Measurements from ENCODE around the gene RAPGEF4. TPM values are rescaled to one million over a fixed set of nuclear protein-coding genes. Genes with fewer than 3 reads are reported as not detected.

The RAPGEF4 gene
- polyA plus RNA-seq, 3 donors = not detected

DNA sequence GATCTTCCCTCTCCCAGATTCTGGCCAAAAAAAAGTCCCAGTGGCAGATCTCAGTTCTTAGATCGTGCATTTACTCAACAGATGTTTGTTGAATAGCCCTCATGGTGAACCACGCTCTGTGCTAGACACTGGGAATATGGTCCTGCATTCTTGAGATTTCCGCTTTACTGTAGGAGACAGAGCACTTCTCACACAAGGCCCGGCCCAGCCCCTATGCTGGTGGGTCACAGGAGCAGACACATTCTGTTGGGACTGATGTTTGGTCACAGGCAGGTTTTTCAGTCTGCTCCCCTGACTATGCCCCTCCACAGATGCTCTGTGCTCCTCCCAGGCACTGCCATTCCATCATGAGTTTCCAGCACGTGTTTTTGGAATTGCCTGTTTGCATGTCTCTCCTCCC, 110.9 kb downstream of the RAPGEF4 start:
- 96% methylated on average over 4 of the region's 5 CpGs for WGBS (ENCODE audit: insufficient coverage)
- Histone ChIP-seq H4K20me1 (ENCODE audit: insufficient read depth, low read length) (no peaks in the 10 kb centered on the region), H3K4me1 (ENCODE audit: control insufficient read depth in 1 of 2, insufficient read depth in 2 of 2, low read length in 2 of 2) (no peaks in the 10 kb centered on the region), H3K4me3 (replicated peaks in 1 of 3; ENCODE audit: low read depth in 2 of 3, low read length in 3 of 3) (no peak overlapping the region), H3K9me3 (replicated peaks in 1 of 2; ENCODE audit: control insufficient read depth in 1 of 2, insufficient read depth in 1 of 2, low read length in 2 of 2) (no peaks in the 10 kb centered on the region), H3K27ac (ENCODE audit: low read depth in 1 of 2, low read length in 2 of 2) (no peak overlapping the region), H3K36me3 (replicated peaks in 1 of 2; ENCODE audit: control insufficient read depth in 1 of 2, insufficient read depth in 2 of 2, low read length in 2 of 2) (no peaks in the 10 kb centered on the region), H3K4me2 (replicated peaks; ENCODE audit: extremely low read depth, low read length, poor library complexity, severe bottlenecking) (no peak overlapping the region), H3K27me3 (ENCODE audit: control insufficient read depth in 2 of 2, insufficient read depth in 2 of 2, low read length in 2 of 2) (no peaks in the 10 kb centered on the region), H2AFZ (ENCODE audit: insufficient read depth, low read depth, low read length, poor library complexity, severe bottlenecking) (no peak overlapping the region), H3K79me2 (ENCODE audit: insufficient read depth, low read length) (no peaks in the 10 kb centered on the region), H3K9ac (ENCODE audit: insufficient read depth, low read length, poor library complexity, severe bottlenecking) (no peak overlapping the region)
- no peaks in the 10 kb centered on the region for H3K36me3 Mint-ChIP-seq
- no peak overlapping the region for H3K4me3 Mint-ChIP-seq
- H3K9me3 Mint-ChIP-seq = peaks cover 0 to 4% (median 0%) of the 10 kb centered on the region in 7 donors
- no peaks in the 10 kb centered on the region for H3K4me1 Mint-ChIP-seq
- TF ChIP-seq, protein P1, sequence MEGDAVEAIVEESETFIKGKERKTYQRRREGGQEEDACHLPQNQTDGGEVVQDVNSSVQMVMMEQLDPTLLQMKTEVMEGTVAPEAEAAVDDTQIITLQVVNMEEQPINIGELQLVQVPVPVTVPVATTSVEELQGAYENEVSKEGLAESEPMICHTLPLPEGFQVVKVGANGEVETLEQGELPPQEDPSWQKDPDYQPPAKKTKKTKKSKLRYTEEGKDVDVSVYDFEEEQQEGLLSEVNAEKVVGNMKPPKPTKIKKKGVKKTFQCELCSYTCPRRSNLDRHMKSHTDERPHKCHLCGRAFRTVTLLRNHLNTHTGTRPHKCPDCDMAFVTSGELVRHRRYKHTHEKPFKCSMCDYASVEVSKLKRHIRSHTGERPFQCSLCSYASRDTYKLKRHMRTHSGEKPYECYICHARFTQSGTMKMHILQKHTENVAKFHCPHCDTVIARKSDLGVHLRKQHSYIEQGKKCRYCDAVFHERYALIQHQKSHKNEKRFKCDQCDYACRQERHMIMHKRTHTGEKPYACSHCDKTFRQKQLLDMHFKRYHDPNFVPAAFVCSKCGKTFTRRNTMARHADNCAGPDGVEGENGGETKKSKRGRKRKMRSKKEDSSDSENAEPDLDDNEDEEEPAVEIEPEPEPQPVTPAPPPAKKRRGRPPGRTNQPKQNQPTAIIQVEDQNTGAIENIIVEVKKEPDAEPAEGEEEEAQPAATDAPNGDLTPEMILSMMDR (IDR thresholded peaks at IDR 0.05) = no peak
- DNase-seq = no peak
- H3K27ac Mint-ChIP-seq = no peak overlapping the region
- intact Hi-C loops (cut with micrococcal nuclease) = no loop called here
- H3K27me3 Mint-ChIP-seq (ENCODE audit: low read depth in 3 of 3) = no peaks in the 10 kb centered on the region

DNA sequence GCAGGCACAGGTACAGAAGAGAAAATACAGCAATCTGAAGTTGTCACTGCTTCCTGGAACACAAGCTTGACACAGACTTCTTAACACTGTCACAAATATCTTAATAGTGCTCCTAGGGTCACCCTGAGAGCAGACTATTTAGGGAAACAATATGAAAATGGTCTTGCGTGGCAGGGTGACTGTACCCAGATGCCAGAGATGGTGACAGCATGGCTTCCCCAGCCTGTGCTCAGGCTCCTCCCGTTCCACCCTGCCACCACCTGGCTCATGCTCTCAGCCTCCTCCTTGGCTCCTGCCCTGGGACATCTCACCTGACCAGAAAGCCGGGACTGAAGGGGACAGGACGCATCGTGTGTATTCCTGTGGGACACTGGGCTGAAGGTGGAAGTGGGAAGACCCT, 111.5 kb downstream of the RAPGEF4 start:
- no peak for DNase-seq
- Histone ChIP-seq H2AFZ (ENCODE audit: insufficient read depth, low read depth, low read length, poor library complexity, severe bottlenecking) (no peak overlapping the region), H3K9ac (ENCODE audit: insufficient read depth, low read length, poor library complexity, severe bottlenecking) (no peak overlapping the region), H3K4me3 (replicated peaks in 1 of 3; ENCODE audit: low read depth in 2 of 3, low read length in 3 of 3) (no peak overlapping the region), H3K9me3 (replicated peaks in 1 of 2; ENCODE audit: control insufficient read depth in 1 of 2, insufficient read depth in 1 of 2, low read length in 2 of 2) (no peaks in the 10 kb centered on the region), H3K79me2 (ENCODE audit: insufficient read depth, low read length) (no peaks in the 10 kb centered on the region), H4K20me1 (ENCODE audit: insufficient read depth, low read length) (no peaks in the 10 kb centered on the region), H3K4me1 (ENCODE audit: control insufficient read depth in 1 of 2, insufficient read depth in 2 of 2, low read length in 2 of 2) (no peaks in the 10 kb centered on the region), H3K27ac (ENCODE audit: low read depth in 1 of 2, low read length in 2 of 2) (no peak overlapping the region), H3K36me3 (replicated peaks in 1 of 2; ENCODE audit: control insufficient read depth in 1 of 2, insufficient read depth in 2 of 2, low read length in 2 of 2) (no peaks in the 10 kb centered on the region), H3K4me2 (replicated peaks; ENCODE audit: extremely low read depth, low read length, poor library complexity, severe bottlenecking) (no peak overlapping the region), H3K27me3 (ENCODE audit: control insufficient read depth in 2 of 2, insufficient read depth in 2 of 2, low read length in 2 of 2) (no peaks in the 10 kb centered on the region)
- 100% methylated on average over 5 of the region's 5 CpGs for WGBS (ENCODE audit: insufficient coverage)
- Mint-ChIP-seq H3K27ac (no peak overlapping the region), H3K36me3 (no peaks in the 10 kb centered on the region), H3K4me1 (no peaks in the 10 kb centered on the region), H3K4me3 (no peak overlapping the region), H3K27me3 (ENCODE audit: low read depth in 3 of 3) (no peaks in the 10 kb centered on the region), H3K9me3 (peaks cover 0 to 6% (median 0%) of the 10 kb centered on the region in 7 donors)
- intact Hi-C loops (cut with micrococcal nuclease) = no loop called here
- TF ChIP-seq, protein P1 (IDR thresholded peaks at IDR 0.05) = no peak
